GM19467 (cell line): Measurements from ENCODE around the gene GALR2.

Experiments
- ATAC-seq: cut with Tn5 transposase; IDR thresholded peaks from one replicate; pipeline ENCODE4 v1.9.1; 2021; ENCODE audit warnings: mild to moderate bottlenecking, moderate library complexity; ENCODE audit not compliant: unreplicated experiment

The GALR2 gene

GRCh38 chr17:76091526-76092286, 17.1 kb downstream of the GALR2 start:
- no peak for ATAC-seq

- no peak for ATAC-seq
Observed at GRCh38 chr17:76092526-76093413, 18.2 kb downstream of the GALR2 start.

- ATAC-seq: no peak
Observed at GRCh38 chr17:76094046-76094445, 19.5 kb downstream of the GALR2 start.

- ATAC-seq: no peak
Observed at GRCh38 chr17:76095943-76096342, 21.4 kb downstream of the GALR2 start.

- ATAC-seq: no peak
Observed at GRCh38 chr17:76097716-76098295, 23.2 kb downstream of the GALR2 start.

GRCh38 chr17:76102944-76103273, 28.3 kb downstream of the GALR2 start:
- ATAC-seq: no peak

- no peak for ATAC-seq
Observed at GRCh38 chr17:76103274-76104139, 28.9 kb downstream of the GALR2 start, which contains the start of gene EXOC7. TSS of gene EXOC7 (minus strand) at chr17:76103787. CDS start at chr17:76103692, 95 bp downstream.

- ATAC-seq: no peak
Observed at GRCh38 chr17:76104140-76104895, 29.7 kb downstream of the GALR2 start.

- no peak for ATAC-seq
Observed at GRCh38 chr17:76104896-76105231, 30.3 kb downstream of the GALR2 start.

- ATAC-seq: no peak
Observed at GRCh38 chr17:76106703-76107102, 32.1 kb downstream of the GALR2 start.

- ATAC-seq: no peak
Observed at GRCh38 chr17:76107509-76107908, 32.9 kb downstream of the GALR2 start.

GRCh38 chr17:76111956-76112355, 37.4 kb downstream of the GALR2 start:
- ATAC-seq: no peak

GRCh38 chr17:76115138-76115754, 40.7 kb downstream of the GALR2 start:
- ATAC-seq: no peak

- ATAC-seq: no peak
Observed at GRCh38 chr17:76119409-76120371, 45.1 kb downstream of the GALR2 start.

- no peak for ATAC-seq
Observed at GRCh38 chr17:76120658-76121008, 46.1 kb downstream of the GALR2 start.

- ATAC-seq: no peak
Observed at GRCh38 chr17:76121932-76122430, 47.4 kb downstream of the GALR2 start.

GRCh38 chr17:76122431-76123190, 48.0 kb downstream of the GALR2 start:
- no peak for ATAC-seq

GRCh38 chr17:76123191-76123499, 48.6 kb downstream of the GALR2 start:
- ATAC-seq: no peak
